Activated CD8-positive, alpha-beta T cell treated with anti-CD3 and anti-CD28 coated beads for 36 hours (primary cell): ENCODE measurements around the gene RCAN2. TPM values are rescaled to one million over a fixed set of nuclear protein-coding genes. Genes with fewer than 3 reads are reported as not detected.

Experiments
- ATAC-seq: fragments of 200-7000 bp; cut with Tn5 transposase; one replicate; pipeline ENCODE4 v1.10.0; 2021; ENCODE audit warnings: mild to moderate bottlenecking, moderate library complexity
- CTCF ChIA-PET: fragments of 350-600 bp; sonication (Branson Sonifier 250); formaldehyde crosslinking; loops from one replicate; lab custom pipeline; 2021; ENCODE audit warnings: antibody characterized with exemption; lab: Charles Lee
- POLR2A ChIA-PET: fragments of 350-600 bp; sonication (Branson Sonifier 250); formaldehyde crosslinking; loops from one replicate; lab custom pipeline; 2021; ENCODE audit warnings: antibody characterized with exemption; lab: Charles Lee
- DNase-seq: peaks from one replicate; pipeline ENCODE4 v3.0.0-alpha.2; 2020
- H3K27ac Mint-ChIP-seq: one replicate; pipeline ENCODE4 v1.8.0; 2021; ENCODE audit warnings: mild to moderate bottlenecking, mixed read lengths
- H3K27me3 Mint-ChIP-seq: one replicate; pipeline ENCODE4 v1.8.0; 2021; ENCODE audit warnings: mixed read lengths
- H3K36me3 Mint-ChIP-seq: one replicate; pipeline ENCODE4 v1.8.0; 2021; ENCODE audit warnings: low read depth, mixed read lengths
- H3K4me1 Mint-ChIP-seq: one replicate; pipeline ENCODE4 v1.8.0; 2021; ENCODE audit warnings: low read depth, mixed read lengths
- H3K4me3 Mint-ChIP-seq: one replicate; pipeline ENCODE4 v1.8.0; 2021; ENCODE audit warnings: mild to moderate bottlenecking, moderate library complexity, mixed read lengths
- H3K9me3 Mint-ChIP-seq: one replicate; pipeline ENCODE4 v1.8.0; 2021; ENCODE audit warnings: mixed read lengths
- intact Hi-C: fragments of 100-400 bp; cut with micrococcal nuclease; formaldehyde crosslinking; loops from one replicate; pipeline ENCODE4 v1.10.0; 2022
- total RNA-seq, 2 experiments: library from RNA; stranded (reverse); gene quantifications; one replicate each; pipeline ENCODE4 v1.2.3, GENCODE V29; 2021
- TF ChIP-seq, protein P1 (sequence below): fragments of 200-600 bp; IDR thresholded peaks from one replicate; pipeline ENCODE4 v1.8.0; 2022; ENCODE audit warnings: antibody characterized with exemption, mild to moderate bottlenecking

RCAN2 gene
- total RNA-seq, 2 experiments from 2014 or later, result not detected

DNA sequence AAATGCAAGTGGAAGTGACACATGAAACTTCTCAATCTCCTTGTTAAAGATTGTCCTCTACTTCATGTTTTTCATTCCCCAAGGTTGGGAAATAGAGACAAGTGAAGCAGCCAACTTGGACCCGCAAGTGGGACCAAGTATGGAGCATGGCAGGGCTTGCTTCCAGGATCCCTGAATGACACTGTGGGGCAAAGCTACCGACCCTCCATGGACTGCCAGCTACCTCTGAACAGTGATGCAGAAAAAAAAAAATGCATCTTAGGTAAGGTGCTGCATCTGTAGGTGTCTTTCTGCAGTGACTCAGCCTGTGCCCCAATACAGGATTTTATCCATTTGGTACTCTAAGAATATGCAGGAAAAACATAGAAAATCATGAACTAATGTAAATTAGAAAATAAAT is 201.4 kb downstream of the RCAN2 start:
- intact Hi-C loops, result no loop called here
- H3K36me3 Mint-ChIP-seq, result no peaks in the 10 kb centered on the region
- no peak overlapping the region for H3K4me3 Mint-ChIP-seq
- TF ChIP-seq, protein P1, sequence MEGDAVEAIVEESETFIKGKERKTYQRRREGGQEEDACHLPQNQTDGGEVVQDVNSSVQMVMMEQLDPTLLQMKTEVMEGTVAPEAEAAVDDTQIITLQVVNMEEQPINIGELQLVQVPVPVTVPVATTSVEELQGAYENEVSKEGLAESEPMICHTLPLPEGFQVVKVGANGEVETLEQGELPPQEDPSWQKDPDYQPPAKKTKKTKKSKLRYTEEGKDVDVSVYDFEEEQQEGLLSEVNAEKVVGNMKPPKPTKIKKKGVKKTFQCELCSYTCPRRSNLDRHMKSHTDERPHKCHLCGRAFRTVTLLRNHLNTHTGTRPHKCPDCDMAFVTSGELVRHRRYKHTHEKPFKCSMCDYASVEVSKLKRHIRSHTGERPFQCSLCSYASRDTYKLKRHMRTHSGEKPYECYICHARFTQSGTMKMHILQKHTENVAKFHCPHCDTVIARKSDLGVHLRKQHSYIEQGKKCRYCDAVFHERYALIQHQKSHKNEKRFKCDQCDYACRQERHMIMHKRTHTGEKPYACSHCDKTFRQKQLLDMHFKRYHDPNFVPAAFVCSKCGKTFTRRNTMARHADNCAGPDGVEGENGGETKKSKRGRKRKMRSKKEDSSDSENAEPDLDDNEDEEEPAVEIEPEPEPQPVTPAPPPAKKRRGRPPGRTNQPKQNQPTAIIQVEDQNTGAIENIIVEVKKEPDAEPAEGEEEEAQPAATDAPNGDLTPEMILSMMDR, result no peak
- no peaks in the 10 kb centered on the region for H3K4me1 Mint-ChIP-seq
- no peaks in the 10 kb centered on the region for H3K9me3 Mint-ChIP-seq
- peaks cover 23% of the 10 kb centered on the region for H3K27me3 Mint-ChIP-seq
- ATAC-seq, result no peak
- ChIA-PET POLR2A (no interaction called here), CTCF (no interaction called here)
- no peak for DNase-seq
- H3K27ac Mint-ChIP-seq, result no peak overlapping the region

- POLR2A ChIA-PET, result no interaction called here
Measured at GRCh38 chr6:46288835-46289234, 202.4 kb downstream of the RCAN2 start.

DNA sequence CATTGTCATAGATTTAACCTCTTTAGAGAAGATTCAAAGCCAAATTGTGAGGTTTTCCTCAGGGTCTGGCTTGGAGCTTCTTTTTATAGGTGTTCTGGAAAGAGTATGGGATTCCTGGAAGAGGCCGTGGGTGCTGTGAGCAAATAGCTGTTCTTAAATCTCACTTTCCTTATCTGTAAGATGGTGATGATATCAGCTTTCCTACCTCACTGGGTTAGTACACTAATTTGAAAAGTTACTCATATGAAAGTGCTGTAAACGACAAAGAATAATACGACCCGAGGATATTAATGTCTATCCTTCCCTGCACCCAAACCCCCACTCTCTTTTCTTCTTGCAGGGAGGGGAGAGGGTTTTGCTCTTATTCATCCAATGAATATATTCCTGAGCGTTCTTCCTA is 203.6 kb downstream of the RCAN2 start:
- Mint-ChIP-seq H3K9me3 (no peaks in the 10 kb centered on the region), H3K36me3 (no peaks in the 10 kb centered on the region), H3K27ac (no peak overlapping the region), H3K4me3 (no peak overlapping the region), H3K27me3 (peaks cover 14% of the 10 kb centered on the region), H3K4me1 (no peaks in the 10 kb centered on the region)
- POLR2A ChIA-PET, result no interaction called here
- intact Hi-C loops, result no loop called here
- CTCF ChIA-PET, result interaction anchor here (1.0 kb wide), 1 partner anchor 197 kb away, joined by 4 read pairs; no protein-coding TSS in a partner anchor
- DNase-seq (no peak), ATAC-seq (no peak)
- TF ChIP-seq, protein P1, result no peak

More at GRCh38 chr6:46288835-46289234, 202.4 kb downstream of the RCAN2 start:
- DNase-seq (no peak), ATAC-seq (no peak)
- CTCF ChIA-PET, result no interaction called here
- Mint-ChIP-seq H3K27me3 (peaks cover 19% of the 10 kb centered on the region), H3K36me3 (no peaks in the 10 kb centered on the region), H3K4me3 (no peak overlapping the region), H3K9me3 (no peaks in the 10 kb centered on the region), H3K27ac (no peak overlapping the region), H3K4me1 (no peaks in the 10 kb centered on the region)
- intact Hi-C loops, result no loop called here
- TF ChIP-seq, protein P1, result no peak

GRCh38 chr6:46287043-46287442 is 204.2 kb downstream of the RCAN2 start:
- ChIA-PET POLR2A (no interaction called here), CTCF (interaction anchor here (1.0 kb wide), 1 partner anchor 197 kb away, joined by 4 read pairs; no protein-coding TSS in a partner anchor)
- H3K9me3 Mint-ChIP-seq, result no peaks in the 10 kb centered on the region
- DNase-seq, result no peak
- H3K4me3 Mint-ChIP-seq, result no peak overlapping the region
- intact Hi-C loops, result no loop called here
- no peaks in the 10 kb centered on the region for H3K36me3 Mint-ChIP-seq
- no peak overlapping the region for H3K27ac Mint-ChIP-seq
- ATAC-seq, result no peak
- TF ChIP-seq, protein P1, result no peak
- H3K4me1 Mint-ChIP-seq, result no peaks in the 10 kb centered on the region
- H3K27me3 Mint-ChIP-seq, result peaks cover 14% of the 10 kb centered on the region

GRCh38 chr6:46284475-46284874 is 206.8 kb downstream of the RCAN2 start:
- H3K4me3 Mint-ChIP-seq, result no peak overlapping the region

More at GRCh38 chr6:46284475-46284874, 206.8 kb downstream of the RCAN2 start:
- no peak for DNase-seq
- intact Hi-C loops, result no loop called here
- POLR2A ChIA-PET, result no interaction called here
- CTCF ChIA-PET, result no interaction called here
- peaks cover 8% of the 10 kb centered on the region for H3K27me3 Mint-ChIP-seq
- H3K36me3 Mint-ChIP-seq, result no peaks in the 10 kb centered on the region
- no peak overlapping the region for H3K27ac Mint-ChIP-seq
- H3K4me1 Mint-ChIP-seq, result no peaks in the 10 kb centered on the region
- no peaks in the 10 kb centered on the region for H3K9me3 Mint-ChIP-seq
- ATAC-seq, result no peak
- TF ChIP-seq, protein P1, result no peak
